Neutrophil (primary cell): Measurements from ENCODE around the gene SLC4A7.
A peak's percentile ranks its signal among the peaks of the same experiment; 100 is the strongest.
"Not testable (repeated sequence)": the region's sequence is repeated elsewhere in the genome, so short reads cannot be mapped to it uniquely, and the experiment has no call there.

Experiments used
- H3K27ac ChIP-seq: fragments of 200-600 bp; sonication (generic); 2 replicates; pipeline ENCODE4 v1.5.1; 2016; ENCODE audit warnings: mild to moderate bottlenecking, moderate library complexity
- H3K27me3 ChIP-seq: fragments of 200-600 bp; sonication (generic); 2 replicates; pipeline ENCODE4 v1.6.0; 2016; ENCODE audit warnings: mild to moderate bottlenecking
- H3K36me3 ChIP-seq: fragments of 200-600 bp; sonication (generic); 2 replicates; pipeline ENCODE4 v1.5.1; 2017
- H3K4me1 ChIP-seq, 2 experiments: fragments of 200-600 bp in 1 of 2; sonication (generic) in 1 of 2; 1 replicate in 1 of 2; 2 replicates in 1 of 2; pipeline versions ENCODE4 v1.5.1 to v1.6.1; 2013 to 2016; ENCODE audit warnings: low read depth in 1 of 2, low read length in 1 of 2, mild to moderate bottlenecking in 1 of 2, moderate library complexity in 1 of 2; ENCODE audit not compliant: control insufficient read depth in 1 of 2, insufficient read depth in 1 of 2
- H3K4me3 ChIP-seq, 2 experiments: fragments of 200-600 bp in 1 of 2; sonication (generic) in 1 of 2; 1 replicate in 1 of 2; 2 replicates in 1 of 2; pipeline ENCODE4 v1.5.1; 2013 to 2016; ENCODE audit warnings: low read depth in 1 of 2, low read length in 1 of 2, mild to moderate bottlenecking in 1 of 2, moderate library complexity in 1 of 2
- H3K9me3 ChIP-seq: fragments of 200-600 bp; sonication (generic); 2 replicates; pipeline ENCODE4 v1.5.1; 2016
- CTCF ChIP-seq: fragments of 200-600 bp; sonication (generic); IDR thresholded peaks from 2 replicates; pipeline ENCODE4 v1.5.1; 2016; ENCODE audit warnings: antibody characterized with exemption

The SLC4A7 gene

GRCh38 chr3:27484015-27484844 lies at the start of gene SLC4A7:
Gene SLC4A7, minus strand, starts transcription at chr3:27484384. Its CDS starts 258 bp downstream, at chr3:27484126.
- Histone ChIP-seq H3K4me1 (peaks cover 9 to 14% of the 10 kb centered on the region in 2 experiments), H3K9me3 (no peaks in the 10 kb centered on the region), H3K4me3 (peak within 1 kb of the TSS; percentile 66 to 68), H3K27ac (peak within 1 kb of the TSS; percentile 73), H3K36me3 (no peaks in the 10 kb centered on the region), H3K27me3 (peaks cover 16% of the 10 kb centered on the region)
- TF ChIP-seq CTCF: peak; percentile 64

GRCh38 chr3:27533261-27533607 lies 49.0 kb upstream of the SLC4A7 start:
- Histone ChIP-seq H3K27ac (no peak overlapping the region), H3K4me3 (no peak overlapping the region), H3K9me3 (no peaks in the 10 kb centered on the region), H3K4me1 (peaks cover 9 to 13% of the 10 kb centered on the region in 2 experiments), H3K36me3 (no peaks in the 10 kb centered on the region), H3K27me3 (no peaks in the 10 kb centered on the region)
- no peak for TF ChIP-seq CTCF

- no peaks in the 10 kb centered on the region for H3K36me3 ChIP-seq
- peaks cover 9 to 13% of the 10 kb centered on the region in 2 experiments for H3K4me1 ChIP-seq
- no peaks in the 10 kb centered on the region for H3K27me3 ChIP-seq
- H3K4me3 ChIP-seq: no peak overlapping the region
- no peaks in the 10 kb centered on the region for H3K9me3 ChIP-seq
- no peak overlapping the region for H3K27ac ChIP-seq
- TF ChIP-seq CTCF: no peak
These were observed 48.5 kb upstream of the SLC4A7 start for GRCh38 chr3:27532426-27533260.

- peaks cover 9 to 13% of the 10 kb centered on the region in 2 experiments for H3K4me1 ChIP-seq
- H3K27me3 ChIP-seq, H3K36me3 ChIP-seq, H3K27ac ChIP-seq, H3K9me3 ChIP-seq, H3K4me3 ChIP-seq: not testable (repeated sequence)
These were observed 47.1 kb upstream of the SLC4A7 start for GRCh38 chr3:27531193-27531751.

- Histone ChIP-seq H3K9me3 (no peaks in the 10 kb centered on the region), H3K27ac (no peak overlapping the region), H3K4me1 (peaks cover 1 to 3% of the 10 kb centered on the region in 2 experiments), H3K36me3 (no peaks in the 10 kb centered on the region), H3K27me3 (no peaks in the 10 kb centered on the region), H3K4me3 (no peak overlapping the region)
- no peak for TF ChIP-seq CTCF
These were observed 44.6 kb upstream of the SLC4A7 start for GRCh38 chr3:27528791-27529190.
